Central memory CD8-positive, alpha-beta T cell (primary cell): ENCODE data around the gene STON1.
"Not testable (repeated sequence)": the region's sequence is repeated elsewhere in the genome, so short reads cannot be mapped to it uniquely, and the experiment has no call there.

ENCODE experiments used
- ATAC-seq: fragments of 150-1000 bp; cut with Tn5 transposase; replicated peaks from 2 replicates; pipeline ENCODE4 v1.10.0; 2022; ENCODE audit warnings: mild to moderate bottlenecking, moderate FRiP score, moderate number of reproducible peaks; ENCODE audit not compliant: poor library complexity, severe bottlenecking; ENCODE audit errors: extremely low read depth
- DNase-seq, 2 donors: peaks; one replicate each; pipeline ENCODE4 v3.0.0; 2021; ENCODE audit warnings: low spot score in 2 of 2
- H3K27ac Mint-ChIP-seq: one replicate; pipeline ENCODE4 v1.8.0; 2022; ENCODE audit warnings: low read depth, mild to moderate bottlenecking, moderate library complexity, mixed read lengths
- H3K27me3 Mint-ChIP-seq: one replicate; pipeline ENCODE4 v1.8.0; 2022; ENCODE audit warnings: mixed read lengths
- H3K36me3 Mint-ChIP-seq: one replicate; pipeline ENCODE4 v1.8.0; 2022; ENCODE audit warnings: mild to moderate bottlenecking, moderate library complexity, mixed read lengths; ENCODE audit not compliant: insufficient read depth
- H3K4me1 Mint-ChIP-seq: one replicate; pipeline ENCODE4 v1.8.0; 2022; ENCODE audit warnings: mixed read lengths
- H3K4me3 Mint-ChIP-seq: one replicate; pipeline ENCODE4 v1.8.0; 2022; ENCODE audit warnings: mild to moderate bottlenecking, moderate library complexity, mixed read lengths
- H3K9me3 Mint-ChIP-seq: one replicate; pipeline ENCODE4 v1.8.0; 2022; ENCODE audit warnings: mixed read lengths

STON1 gene

DNA sequence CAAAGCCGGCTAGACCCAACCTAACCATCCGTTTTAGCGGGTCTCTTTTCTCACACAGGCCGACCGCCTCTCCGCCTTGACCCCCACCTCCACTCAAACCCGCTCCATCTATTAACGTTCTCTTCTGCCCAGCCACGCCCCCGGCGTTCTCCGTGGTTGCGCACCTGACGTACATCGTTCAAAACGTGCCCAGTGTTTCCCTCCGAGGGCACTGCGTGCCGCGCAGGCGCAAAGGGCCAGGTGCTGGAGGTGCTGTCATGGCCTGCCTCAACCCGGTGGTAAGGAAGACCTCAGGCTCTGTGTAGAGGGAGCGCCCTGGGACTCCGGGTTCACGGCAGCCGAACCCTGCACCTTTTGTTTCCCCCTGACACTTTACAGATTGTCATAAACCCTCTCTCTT, 87.7 kb downstream of the STON1 start, which contains the start of gene GTF2A1L:
GTF2A1L (plus strand) TSS at position 239 of the 400 bp plus-strand sequence; CDS start at position 258, 19 bp downstream.
- H3K27me3 Mint-ChIP-seq = peaks cover 9% of the 10 kb centered on the region
- no peak for ATAC-seq
- H3K4me1 Mint-ChIP-seq = no peaks in the 10 kb centered on the region
- H3K9me3 Mint-ChIP-seq = no peaks in the 10 kb centered on the region
- H3K4me3 Mint-ChIP-seq = no peak within 1 kb of the TSS
- no peak within 1 kb of the TSS for H3K27ac Mint-ChIP-seq
- H3K36me3 Mint-ChIP-seq = no peaks in the 10 kb centered on the region
- no peak for DNase-seq

DNA sequence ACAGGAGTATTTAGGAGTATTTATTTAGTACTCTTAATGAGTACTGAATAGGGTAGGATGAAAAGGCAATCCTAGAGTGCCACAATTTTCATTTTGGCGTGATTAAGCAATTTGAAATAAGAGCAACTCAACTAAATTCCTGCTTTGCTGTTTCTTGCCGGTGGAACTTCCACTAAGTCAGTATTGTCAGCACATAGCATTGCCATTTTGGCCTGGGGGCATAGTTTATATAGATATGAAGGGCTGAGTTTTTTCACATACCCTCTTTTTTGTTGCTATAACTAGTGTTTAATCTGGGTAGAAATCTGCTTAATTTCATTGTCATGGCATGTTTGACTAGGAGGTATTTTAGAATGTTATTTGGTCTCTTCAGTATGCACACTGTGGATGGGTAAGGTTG, 89.6 kb downstream of the STON1 start:
- ATAC-seq (no peak), DNase-seq (no peak)
- Mint-ChIP-seq H3K4me3 (no peak overlapping the region), H3K27me3 (peaks cover 9% of the 10 kb centered on the region), H3K27ac (no peak overlapping the region), H3K4me1 (no peaks in the 10 kb centered on the region), H3K9me3 (no peaks in the 10 kb centered on the region), H3K36me3 (no peaks in the 10 kb centered on the region)

DNA sequence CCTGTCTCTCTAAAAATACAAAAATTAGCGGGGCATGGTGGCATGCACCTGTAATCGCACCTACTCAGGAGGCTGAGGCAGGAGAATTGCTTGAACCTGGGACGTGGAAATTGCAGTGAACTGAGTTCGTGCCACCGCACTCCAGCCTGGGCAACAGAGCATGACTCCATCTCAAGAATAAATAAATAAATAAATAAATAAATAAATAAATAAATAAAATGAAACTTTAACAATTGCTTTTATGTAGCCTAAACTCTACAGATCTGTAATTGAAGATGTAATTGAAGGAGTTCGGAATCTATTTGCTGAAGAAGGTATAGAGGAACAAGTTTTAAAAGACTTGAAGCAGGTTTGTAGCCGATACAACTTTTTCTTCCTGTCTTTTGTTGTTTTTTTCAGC, 90.7 kb downstream of the STON1 start:
- ATAC-seq (no peak), DNase-seq (no peak)
- H3K36me3 Mint-ChIP-seq = no peaks in the 10 kb centered on the region
- peaks cover 9% of the 10 kb centered on the region for H3K27me3 Mint-ChIP-seq
- no peak overlapping the region for H3K27ac Mint-ChIP-seq
- H3K9me3 Mint-ChIP-seq = no peaks in the 10 kb centered on the region
- no peaks in the 10 kb centered on the region for H3K4me1 Mint-ChIP-seq
- H3K4me3 Mint-ChIP-seq = no peak overlapping the region

DNA sequence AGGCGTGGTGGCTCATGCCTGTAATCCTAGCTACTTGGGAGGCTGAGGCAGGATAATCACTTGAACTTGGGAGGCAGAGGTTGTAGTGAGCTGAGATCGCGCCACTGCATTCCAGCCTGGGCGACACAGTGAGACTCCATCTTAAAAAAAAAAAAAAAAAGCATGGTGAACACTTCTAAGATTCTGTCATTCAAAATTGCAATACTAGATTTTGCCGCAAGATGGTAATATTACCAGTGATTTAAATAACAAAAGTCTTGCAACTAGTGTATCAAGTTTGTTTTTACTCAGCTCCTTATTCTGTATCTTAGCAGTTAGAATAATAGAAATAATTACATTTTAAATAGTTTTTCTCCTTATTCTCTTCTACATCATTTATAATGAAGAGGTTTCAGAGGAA, 92.7 kb downstream of the STON1 start:
- not testable (repeated sequence) for H3K4me3 Mint-ChIP-seq, H3K27ac Mint-ChIP-seq, H3K4me1 Mint-ChIP-seq, H3K9me3 Mint-ChIP-seq, DNase-seq, H3K27me3 Mint-ChIP-seq, H3K36me3 Mint-ChIP-seq, ATAC-seq

DNA sequence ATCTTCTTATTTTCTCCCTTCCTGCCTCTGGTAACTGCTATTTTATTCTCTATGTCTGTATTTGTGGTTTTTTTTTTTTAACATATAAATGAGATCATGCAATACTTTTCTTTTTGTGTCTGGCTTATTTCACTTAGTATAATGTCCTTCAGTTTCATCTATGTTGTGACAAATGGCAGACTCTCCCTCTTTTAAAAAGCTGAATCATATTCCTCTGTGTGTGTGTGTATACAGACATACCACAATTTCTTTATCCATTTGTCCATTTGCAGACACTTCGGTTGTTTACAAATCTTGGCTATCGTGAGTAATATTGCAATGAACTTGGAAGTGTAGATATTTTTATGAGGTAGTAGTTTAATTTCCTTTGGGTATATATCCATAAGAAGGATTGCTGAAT, 94.7 kb downstream of the STON1 start:
- DNase-seq (no peak), ATAC-seq (no peak)
- H3K27ac Mint-ChIP-seq = no peak overlapping the region
- H3K36me3 Mint-ChIP-seq = peaks cover 2% of the 10 kb centered on the region
- peaks cover 5% of the 10 kb centered on the region for H3K27me3 Mint-ChIP-seq
- H3K4me1 Mint-ChIP-seq = no peaks in the 10 kb centered on the region
- H3K9me3 Mint-ChIP-seq = no peaks in the 10 kb centered on the region
- no peak overlapping the region for H3K4me3 Mint-ChIP-seq

DNA sequence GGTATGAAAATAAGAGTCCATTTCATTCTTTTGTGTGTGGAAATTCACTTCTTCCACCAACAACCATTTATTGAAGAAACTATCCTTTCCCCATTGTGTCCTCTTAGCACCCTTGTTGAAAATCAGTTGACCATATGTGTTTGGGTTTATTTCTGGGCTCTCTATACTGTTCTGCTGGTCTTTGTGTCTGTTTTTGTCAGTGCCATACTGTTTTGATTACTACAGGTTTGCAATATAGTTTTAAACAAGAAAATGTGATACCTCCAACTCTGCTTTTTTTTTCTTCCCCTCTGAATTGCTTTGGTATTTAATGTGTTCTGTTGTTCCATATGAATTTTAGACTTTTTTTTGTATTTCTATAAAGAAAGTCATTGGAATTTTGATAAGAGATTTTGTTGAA, 96.1 kb downstream of the STON1 start:
- Mint-ChIP-seq H3K27ac (no peak overlapping the region), H3K4me3 (no peak overlapping the region), H3K27me3 (peaks cover 10% of the 10 kb centered on the region), H3K36me3 (peaks cover 2% of the 10 kb centered on the region), H3K9me3 (no peaks in the 10 kb centered on the region), H3K4me1 (no peaks in the 10 kb centered on the region)
- no peak for ATAC-seq
- DNase-seq = no peak

DNA sequence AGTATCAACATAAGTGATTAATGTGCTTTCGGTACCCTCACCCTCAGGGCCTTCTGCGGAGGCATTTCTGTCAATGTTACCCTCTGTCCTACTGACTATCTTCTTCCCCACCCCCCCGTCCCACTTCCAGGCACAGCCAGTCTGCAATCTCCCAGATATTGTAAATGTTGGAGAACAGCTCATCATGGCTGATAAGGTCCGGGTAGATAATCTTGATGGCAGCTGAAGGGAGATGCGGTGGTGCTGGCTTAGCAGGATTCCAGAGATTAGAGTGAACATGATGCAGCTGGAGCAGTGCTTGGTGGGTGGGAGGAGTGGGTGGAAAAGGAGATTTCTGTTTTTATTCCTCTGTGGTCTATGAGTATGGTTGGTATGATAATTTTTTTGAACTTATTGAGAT, 103.2 kb downstream of the STON1 start:
- Mint-ChIP-seq H3K27me3 (peaks cover 40% of the 10 kb centered on the region), H3K4me3 (no peak overlapping the region), H3K9me3 (peaks cover 8% of the 10 kb centered on the region), H3K4me1 (no peaks in the 10 kb centered on the region), H3K36me3 (peaks cover 2% of the 10 kb centered on the region), H3K27ac (no peak overlapping the region)
- ATAC-seq = no peak
- DNase-seq = no peak

DNA sequence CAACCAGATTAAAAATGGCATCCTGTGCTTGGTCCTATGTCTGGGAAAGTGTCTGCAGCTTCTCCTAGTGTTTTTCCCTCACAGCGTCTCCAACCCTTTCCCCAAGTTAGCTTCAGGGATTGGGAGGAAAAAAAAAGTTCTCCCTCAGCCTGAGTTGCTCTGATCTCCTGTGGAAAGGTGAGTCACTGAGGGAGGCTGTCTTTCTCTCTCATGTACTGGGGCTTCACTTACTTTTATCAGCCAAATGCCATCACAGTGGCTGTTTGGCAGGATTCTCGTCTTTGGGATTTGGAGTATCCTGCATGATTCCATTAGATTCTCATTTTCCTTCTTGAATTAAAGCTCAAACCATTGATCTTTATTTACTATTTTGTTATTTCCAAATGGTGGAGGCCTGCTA, 105.8 kb downstream of the STON1 start:
- Mint-ChIP-seq H3K9me3 (peaks cover 8% of the 10 kb centered on the region), H3K27ac (no peak overlapping the region), H3K27me3 (peaks cover 53% of the 10 kb centered on the region), H3K36me3 (no peaks in the 10 kb centered on the region), H3K4me1 (no peaks in the 10 kb centered on the region), H3K4me3 (no peak overlapping the region)
- DNase-seq (no peak), ATAC-seq (no peak)

DNA sequence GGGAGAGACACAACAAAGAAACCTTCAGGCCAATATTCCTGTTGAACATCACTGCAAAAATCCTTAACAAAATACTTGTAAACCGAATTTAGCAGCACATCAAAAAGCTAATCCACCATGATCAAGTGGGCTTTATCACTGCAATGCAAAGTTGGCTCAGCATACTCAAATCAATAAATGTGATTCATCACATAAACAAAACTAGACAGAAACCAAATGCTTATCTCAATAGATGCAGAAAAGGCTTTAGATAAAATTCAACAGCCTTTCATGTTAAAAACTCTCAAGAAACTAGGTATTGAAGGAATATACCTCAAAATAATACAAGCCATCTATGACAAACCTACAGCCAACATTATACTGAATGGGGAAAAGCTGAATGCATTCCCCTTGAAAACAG, 108.3 kb downstream of the STON1 start:
- Mint-ChIP-seq H3K36me3 (no peaks in the 10 kb centered on the region), H3K27ac (no peak overlapping the region), H3K9me3 (peaks cover 8% of the 10 kb centered on the region), H3K27me3 (peaks cover 35% of the 10 kb centered on the region), H3K4me1 (no peaks in the 10 kb centered on the region), H3K4me3 (no peak overlapping the region)
- DNase-seq (no peak), ATAC-seq (no peak)
